SK-N-SH treated with all-trans-retinoic acid at 6 μM for 48 hours (cell line): Measurements from ENCODE around the gene NIPAL4.

Source experiments
- ATAC-seq: fragments of 200-7000 bp; cut with Tn5 transposase; 3 replicates; pipeline ENCODE4 v1.9.1; 2020; ENCODE audit warnings: mild to moderate bottlenecking, moderate library complexity
- ARNTL ChIP-seq: fragments of 450-650 bp; formaldehyde crosslinking; IDR thresholded peaks from 2 replicates; pipeline ENCODE4 v1.5.0; 2020; ENCODE audit warnings: low read depth, mild to moderate bottlenecking, moderate library complexity, borderline replicate concordance
- ESRRG ChIP-seq: fragments of 250-450 bp; sonication (Bioruptor Pico); IDR thresholded peaks from 2 replicates; pipeline ENCODE4 v1.6.1; 2021; ENCODE audit warnings: mild to moderate bottlenecking
- GLIS3 ChIP-seq: fragments of 250-450 bp; sonication (Bioruptor Pico); IDR thresholded peaks from 2 replicates; pipeline ENCODE4 v1.5.0; 2020; ENCODE audit warnings: mild to moderate bottlenecking, moderate library complexity
- ISL1 ChIP-seq: fragments of 250-450 bp; sonication (Bioruptor Pico); IDR thresholded peaks from 2 replicates; pipeline ENCODE4 v2.1.2; 2022; ENCODE audit warnings: mild to moderate bottlenecking, moderate library complexity
- OSR1 ChIP-seq: fragments of 250-450 bp; sonication (Bioruptor Pico); IDR thresholded peaks from 2 replicates; pipeline ENCODE4 v1.8.0; 2022; ENCODE audit warnings: moderate library complexity, mild to moderate bottlenecking, inconsistent platforms
- PATZ1 ChIP-seq: fragments of 250-450 bp; sonication (Bioruptor Pico); IDR thresholded peaks from 2 replicates; pipeline ENCODE4 v1.8.0; 2020; ENCODE audit warnings: mild to moderate bottlenecking, moderate library complexity, borderline replicate concordance
- PPARA ChIP-seq: fragments of 250-450 bp; sonication (Bioruptor Pico); IDR thresholded peaks from 2 replicates; pipeline ENCODE4 v1.5.0; 2020; ENCODE audit warnings: mild to moderate bottlenecking, borderline replicate concordance
- RARB ChIP-seq: fragments of 250-450 bp; sonication (Bioruptor Pico); IDR thresholded peaks from 2 replicates; pipeline ENCODE4 v1.8.0; 2021; ENCODE audit warnings: mild to moderate bottlenecking, moderate library complexity
- TCF4 ChIP-seq: fragments of 250-450 bp; sonication (Bioruptor Pico); IDR thresholded peaks from 2 replicates; pipeline ENCODE4 v1.8.0; 2021; ENCODE audit warnings: mild to moderate bottlenecking, moderate library complexity, borderline replicate concordance
- TOX ChIP-seq: fragments of 250-450 bp; sonication (Bioruptor Pico); IDR thresholded peaks from 2 replicates; pipeline ENCODE4 v1.8.0; 2021; ENCODE audit warnings: mild to moderate bottlenecking, moderate library complexity, borderline replicate concordance
- TSHZ2 ChIP-seq: fragments of 250-450 bp; sonication (Bioruptor Pico); IDR thresholded peaks from 2 replicates; pipeline ENCODE4 v1.5.0; 2020; ENCODE audit warnings: mild to moderate bottlenecking, moderate library complexity
- ZC3H10 ChIP-seq: fragments of 250-450 bp; sonication (Bioruptor Pico); IDR thresholded peaks from 2 replicates; pipeline ENCODE4 v1.5.1; 2021; ENCODE audit warnings: mild to moderate bottlenecking, moderate library complexity
- ZFP3 ChIP-seq: fragments of 250-450 bp; sonication (Bioruptor Pico); IDR thresholded peaks from 2 replicates; pipeline ENCODE4 v1.5.0; 2020; ENCODE audit warnings: mild to moderate bottlenecking, moderate library complexity
- ZFP30 ChIP-seq: fragments of 450-650 bp; formaldehyde crosslinking; IDR thresholded peaks from 2 replicates; pipeline ENCODE4 v1.5.0; 2022; ENCODE audit warnings: mild to moderate bottlenecking, moderate library complexity
- ZNF565 ChIP-seq: fragments of 450-650 bp; formaldehyde crosslinking; conservative IDR thresholded peaks from 2 replicates; pipeline ENCODE4 v1.5.0; 2020; ENCODE audit warnings: low read depth, mild to moderate bottlenecking, moderate library complexity
- ZNF70 ChIP-seq: fragments of 450-650 bp; formaldehyde crosslinking; IDR thresholded peaks from 2 replicates; pipeline ENCODE4 v1.5.0; 2020; ENCODE audit warnings: mild to moderate bottlenecking, moderate library complexity
- ZNF8 ChIP-seq: fragments of 450-650 bp; formaldehyde crosslinking; IDR thresholded peaks from 2 replicates; pipeline ENCODE4 v1.5.0; 2020; ENCODE audit warnings: mild to moderate bottlenecking, moderate library complexity
- TF ChIP-seq, protein P1 (sequence below): fragments of 250-450 bp; sonication (Bioruptor Pico); IDR thresholded peaks from 2 replicates; pipeline ENCODE4 v1.5.1; 2020; ENCODE audit warnings: low read depth, mild to moderate bottlenecking, moderate library complexity
- TF ChIP-seq, protein P2 (sequence below): fragments of 250-450 bp; sonication (Bioruptor Pico); IDR thresholded peaks from 2 replicates; pipeline ENCODE4 v1.5.1; 2021; ENCODE audit warnings: mild to moderate bottlenecking, moderate library complexity
- TF ChIP-seq, protein P3 (sequence below): fragments of 250-450 bp; sonication (Bioruptor Pico); IDR thresholded peaks from 2 replicates; pipeline ENCODE4 v1.8.0; 2021; ENCODE audit warnings: low read depth, mild to moderate bottlenecking, moderate library complexity, borderline replicate concordance

Gene NIPAL4

GRCh38 chr5:157509587-157509986 is 49.6 kb downstream of the NIPAL4 start:
- TF ChIP-seq GLIS3 (CRISPR knock-in tag): no peak
- TF ChIP-seq ZC3H10 (CRISPR knock-in tag): no peak
- no peak for TF ChIP-seq ISL1 (CRISPR knock-in tag)
- TF ChIP-seq ZNF70 (CRISPR knock-in tag): no peak
- no peak for TF ChIP-seq ESRRG (CRISPR knock-in tag)
- no peak for TF ChIP-seq TSHZ2 (CRISPR knock-in tag)
- ATAC-seq: no peak

DNA sequence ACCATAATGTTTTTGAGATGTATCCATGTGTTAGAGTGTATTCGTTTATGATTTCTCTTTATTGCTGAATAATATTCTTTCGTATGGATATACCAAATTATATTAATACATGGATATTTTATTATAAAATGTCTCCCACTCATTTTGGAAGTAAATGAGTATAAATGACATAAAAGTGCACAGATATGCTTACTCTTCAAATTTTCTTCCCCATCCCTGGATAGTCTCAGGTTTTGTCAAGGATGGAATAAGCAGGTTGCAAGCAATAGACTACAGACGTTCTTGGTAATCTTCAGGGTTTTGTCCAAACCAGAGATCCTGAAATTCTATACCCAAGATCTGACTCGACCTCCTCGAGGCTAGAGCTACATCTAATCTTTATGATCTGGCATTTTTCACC is 50.7 kb downstream of the NIPAL4 start:
- TF ChIP-seq ZNF8 (CRISPR knock-in tag): no peak
- TF ChIP-seq ZC3H10 (CRISPR knock-in tag): 0 out of 2 replicates have a peak, but pooled peaks have one; percentile 33
- no peak for ATAC-seq

GRCh38 chr5:157511651-157512644 is 51.9 kb downstream of the NIPAL4 start:
- 0 out of 2 replicates have a peak, but pooled peaks have one; percentile 58 for TF ChIP-seq PATZ1 (CRISPR knock-in tag)
- TF ChIP-seq, protein P1, sequence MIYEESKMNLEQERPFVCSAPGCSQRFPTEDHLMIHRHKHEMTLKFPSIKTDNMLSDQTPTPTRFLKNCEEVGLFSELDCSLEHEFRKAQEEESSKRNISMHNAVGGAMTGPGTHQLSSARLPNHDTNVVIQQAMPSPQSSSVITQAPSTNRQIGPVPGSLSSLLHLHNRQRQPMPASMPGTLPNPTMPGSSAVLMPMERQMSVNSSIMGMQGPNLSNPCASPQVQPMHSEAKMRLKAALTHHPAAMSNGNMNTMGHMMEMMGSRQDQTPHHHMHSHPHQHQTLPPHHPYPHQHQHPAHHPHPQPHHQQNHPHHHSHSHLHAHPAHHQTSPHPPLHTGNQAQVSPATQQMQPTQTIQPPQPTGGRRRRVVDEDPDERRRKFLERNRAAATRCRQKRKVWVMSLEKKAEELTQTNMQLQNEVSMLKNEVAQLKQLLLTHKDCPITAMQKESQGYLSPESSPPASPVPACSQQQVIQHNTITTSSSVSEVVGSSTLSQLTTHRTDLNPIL (CRISPR knock-in tag): no peak
- 0 out of 2 replicates have a peak, but pooled peaks have one; percentile 38 for TF ChIP-seq OSR1 (CRISPR knock-in tag)
- ATAC-seq: peak; percentile 92

- TF ChIP-seq ZNF565 (no peak), ZFP30 (no peak), ARNTL (CRISPR knock-in tag) (no peak), RARB (CRISPR knock-in tag) (no peak), ESRRG (CRISPR knock-in tag) (no peak), TOX (CRISPR knock-in tag) (no peak)
- TF ChIP-seq, protein P2, sequence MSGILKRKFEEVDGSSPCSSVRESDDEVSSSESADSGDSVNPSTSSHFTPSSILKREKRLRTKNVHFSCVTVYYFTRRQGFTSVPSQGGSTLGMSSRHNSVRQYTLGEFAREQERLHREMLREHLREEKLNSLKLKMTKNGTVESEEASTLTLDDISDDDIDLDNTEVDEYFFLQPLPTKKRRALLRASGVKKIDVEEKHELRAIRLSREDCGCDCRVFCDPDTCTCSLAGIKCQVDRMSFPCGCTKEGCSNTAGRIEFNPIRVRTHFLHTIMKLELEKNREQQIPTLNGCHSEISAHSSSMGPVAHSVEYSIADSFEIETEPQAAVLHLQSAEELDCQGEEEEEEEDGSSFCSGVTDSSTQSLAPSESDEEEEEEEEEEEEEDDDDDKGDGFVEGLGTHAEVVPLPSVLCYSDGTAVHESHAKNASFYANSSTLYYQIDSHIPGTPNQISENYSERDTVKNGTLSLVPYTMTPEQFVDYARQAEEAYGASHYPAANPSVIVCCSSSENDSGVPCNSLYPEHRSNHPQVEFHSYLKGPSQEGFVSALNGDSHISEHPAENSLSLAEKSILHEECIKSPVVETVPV (CRISPR knock-in tag): no peak
- ATAC-seq: no peak
These were observed 53.2 kb downstream of the NIPAL4 start for GRCh38 chr5:157513182-157513581.

DNA sequence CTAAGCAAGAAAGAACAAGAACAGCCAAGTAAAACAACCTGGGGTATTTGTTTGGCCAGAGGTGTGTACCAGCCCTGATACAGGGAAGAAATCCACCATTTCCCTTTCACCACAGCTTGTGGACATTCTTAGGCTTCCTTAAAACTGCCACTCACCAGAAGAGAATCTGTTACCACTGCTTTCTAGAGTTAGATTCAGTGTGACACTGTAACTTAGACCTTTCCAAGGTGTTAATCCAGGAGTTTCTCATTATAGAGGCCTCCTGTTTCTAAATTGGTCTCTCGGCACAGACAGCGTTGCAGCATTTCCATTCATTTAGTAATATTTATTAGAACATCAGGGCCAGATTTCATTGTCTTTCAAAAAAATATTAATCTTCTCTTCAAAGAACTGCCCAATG is 55.0 kb downstream of the NIPAL4 start:
- no peak for ATAC-seq
- TF ChIP-seq, protein P3, sequence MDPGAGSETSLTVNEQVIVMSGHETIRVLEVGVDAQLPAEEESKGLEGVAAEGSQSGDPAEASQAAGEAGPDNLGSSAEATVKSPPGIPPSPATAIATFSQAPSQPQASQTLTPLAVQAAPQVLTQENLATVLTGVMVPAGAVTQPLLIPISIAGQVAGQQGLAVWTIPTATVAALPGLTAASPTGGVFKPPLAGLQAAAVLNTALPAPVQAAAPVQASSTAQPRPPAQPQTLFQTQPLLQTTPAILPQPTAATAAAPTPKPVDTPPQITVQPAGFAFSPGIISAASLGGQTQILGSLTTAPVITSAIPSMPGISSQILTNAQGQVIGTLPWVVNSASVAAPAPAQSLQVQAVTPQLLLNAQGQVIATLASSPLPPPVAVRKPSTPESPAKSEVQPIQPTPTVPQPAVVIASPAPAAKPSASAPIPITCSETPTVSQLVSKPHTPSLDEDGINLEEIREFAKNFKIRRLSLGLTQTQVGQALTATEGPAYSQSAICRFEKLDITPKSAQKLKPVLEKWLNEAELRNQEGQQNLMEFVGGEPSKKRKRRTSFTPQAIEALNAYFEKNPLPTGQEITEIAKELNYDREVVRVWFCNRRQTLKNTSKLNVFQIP (CRISPR knock-in tag): no peak
- TF ChIP-seq ARNTL (CRISPR knock-in tag) (no peak), ZFP3 (CRISPR knock-in tag) (no peak), TOX (CRISPR knock-in tag) (no peak), ZNF565 (no peak), TCF4 (CRISPR knock-in tag) (no peak), PPARA (CRISPR knock-in tag) (no peak), ZFP30 (no peak)
